ENCODE results near the gene WDR70.
"Not testable (repeated sequence)": the region's sequence is repeated elsewhere in the genome, so short reads cannot be mapped to it uniquely, and the experiment has no call there.

WDR70 gene

GRCh38 chr5:37571985-37572384 is 192.9 kb downstream of the WDR70 start:
- TF ChIP-seq, protein P1, sequence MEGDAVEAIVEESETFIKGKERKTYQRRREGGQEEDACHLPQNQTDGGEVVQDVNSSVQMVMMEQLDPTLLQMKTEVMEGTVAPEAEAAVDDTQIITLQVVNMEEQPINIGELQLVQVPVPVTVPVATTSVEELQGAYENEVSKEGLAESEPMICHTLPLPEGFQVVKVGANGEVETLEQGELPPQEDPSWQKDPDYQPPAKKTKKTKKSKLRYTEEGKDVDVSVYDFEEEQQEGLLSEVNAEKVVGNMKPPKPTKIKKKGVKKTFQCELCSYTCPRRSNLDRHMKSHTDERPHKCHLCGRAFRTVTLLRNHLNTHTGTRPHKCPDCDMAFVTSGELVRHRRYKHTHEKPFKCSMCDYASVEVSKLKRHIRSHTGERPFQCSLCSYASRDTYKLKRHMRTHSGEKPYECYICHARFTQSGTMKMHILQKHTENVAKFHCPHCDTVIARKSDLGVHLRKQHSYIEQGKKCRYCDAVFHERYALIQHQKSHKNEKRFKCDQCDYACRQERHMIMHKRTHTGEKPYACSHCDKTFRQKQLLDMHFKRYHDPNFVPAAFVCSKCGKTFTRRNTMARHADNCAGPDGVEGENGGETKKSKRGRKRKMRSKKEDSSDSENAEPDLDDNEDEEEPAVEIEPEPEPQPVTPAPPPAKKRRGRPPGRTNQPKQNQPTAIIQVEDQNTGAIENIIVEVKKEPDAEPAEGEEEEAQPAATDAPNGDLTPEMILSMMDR (IDR thresholded peaks at IDR 0.05; ENCODE audit: low read depth, low read length), result no peak
- no peak overlapping the region for H3K4me3 ChIP-seq (replicated peaks in 1 of 2; ENCODE audit: low read depth in 2 of 2, low read length in 2 of 2)
- DNase-seq (ENCODE audit: low read depth in 2 of 2), result no peak

DNA sequence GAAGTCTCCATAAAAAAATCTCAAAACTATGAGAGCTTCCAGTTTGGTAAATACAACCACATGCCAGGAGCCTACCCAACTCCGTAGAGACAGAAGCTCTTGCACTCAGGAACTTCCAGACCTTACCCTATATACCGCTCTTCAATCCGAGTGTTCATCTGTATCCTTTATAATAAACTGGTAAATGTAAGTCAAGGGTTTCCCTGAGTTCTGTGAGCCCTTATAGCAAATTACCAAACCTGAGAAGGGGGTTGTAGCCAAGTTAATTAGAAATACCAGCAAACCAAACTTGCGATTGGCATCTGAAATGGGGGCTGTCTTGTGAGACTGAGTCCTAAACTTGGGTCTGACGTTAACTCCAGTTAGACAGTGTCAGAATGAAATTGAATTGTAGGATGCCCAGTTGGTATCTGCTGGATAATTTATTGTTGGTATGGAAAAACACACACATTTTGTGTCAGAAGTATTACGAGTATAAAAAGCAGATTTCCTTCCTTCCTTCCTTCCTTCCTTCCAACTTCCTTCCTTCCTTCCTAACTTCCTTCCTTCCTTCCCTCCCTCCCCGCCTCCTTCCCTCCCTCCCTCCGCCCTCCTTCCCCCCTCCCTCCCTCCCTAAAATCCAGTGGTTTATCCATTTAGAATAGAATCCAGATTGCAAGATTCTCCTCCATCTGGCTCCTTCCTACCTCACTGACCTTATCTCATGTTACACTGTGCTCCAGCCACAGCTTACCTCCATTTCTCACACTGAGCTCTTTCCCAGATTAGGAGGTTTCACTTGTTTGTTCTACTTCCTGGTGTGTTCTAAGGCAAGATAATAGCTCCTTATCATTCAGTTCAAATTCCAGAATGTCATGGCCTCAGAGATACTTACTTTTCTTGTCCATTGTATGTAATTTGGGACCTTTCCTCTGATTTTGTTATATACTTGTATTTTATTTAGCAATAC is 196.7 kb downstream of the WDR70 start:
- DNase-seq (ENCODE audit: low read depth in 2 of 2), result no peak
- TF ChIP-seq, protein P1 (IDR thresholded peaks at IDR 0.05; ENCODE audit: low read depth, low read length), result no peak
- H3K4me3 ChIP-seq (replicated peaks in 1 of 2; ENCODE audit: low read depth in 2 of 2, low read length in 2 of 2), result no peak overlapping the region

DNA sequence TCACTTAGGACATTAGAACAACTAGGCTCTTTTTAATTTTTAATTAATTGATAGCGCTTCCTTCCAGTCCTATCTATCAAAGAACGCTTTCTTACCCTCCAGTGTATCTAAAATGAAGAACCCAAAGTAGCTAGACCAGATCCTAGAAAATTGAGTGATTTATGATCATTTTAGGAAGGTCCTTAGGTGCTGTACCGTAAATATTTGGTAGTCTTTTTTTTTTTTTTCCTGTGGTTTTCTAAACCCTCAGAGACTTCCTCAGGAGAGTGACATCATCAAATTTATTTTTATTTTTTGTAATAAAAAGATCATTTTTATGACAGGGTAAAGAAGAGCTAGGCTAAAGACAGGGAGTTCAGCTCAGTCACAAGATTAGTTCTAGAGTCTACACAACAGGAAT is 197.4 kb downstream of the WDR70 start:
- TF ChIP-seq, protein P1 (IDR thresholded peaks at IDR 0.05; ENCODE audit: low read depth, low read length), result no peak
- no peak overlapping the region for H3K4me3 ChIP-seq (replicated peaks in 1 of 2; ENCODE audit: low read depth in 2 of 2, low read length in 2 of 2)
- DNase-seq (ENCODE audit: low read depth in 2 of 2), result no peak

DNA sequence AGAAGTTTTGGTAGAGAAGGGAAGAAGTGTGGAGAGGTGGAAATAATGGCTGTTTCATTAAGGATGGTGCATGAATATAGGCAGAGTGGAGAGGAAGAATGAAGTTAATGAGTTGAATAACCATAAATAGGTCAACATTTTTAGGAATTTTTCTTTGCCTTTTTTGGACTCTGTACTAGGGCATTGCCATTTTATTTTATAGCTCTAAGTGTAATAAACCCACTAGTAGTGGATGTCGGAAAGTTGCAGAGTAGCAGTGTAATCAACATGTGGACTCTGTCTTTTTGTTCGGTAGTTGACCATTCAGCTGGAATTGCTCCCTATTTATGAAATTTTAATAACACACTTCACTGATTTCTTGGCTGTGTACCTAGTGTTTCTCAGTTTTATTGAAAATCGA is 199.1 kb downstream of the WDR70 start:
- no peak for DNase-seq (ENCODE audit: low read depth in 2 of 2)
- H3K4me3 ChIP-seq (replicated peaks in 1 of 2; ENCODE audit: low read depth in 2 of 2, low read length in 2 of 2), result no peak overlapping the region
- TF ChIP-seq, protein P1 (IDR thresholded peaks at IDR 0.05; ENCODE audit: low read depth, low read length), result no peak

DNA sequence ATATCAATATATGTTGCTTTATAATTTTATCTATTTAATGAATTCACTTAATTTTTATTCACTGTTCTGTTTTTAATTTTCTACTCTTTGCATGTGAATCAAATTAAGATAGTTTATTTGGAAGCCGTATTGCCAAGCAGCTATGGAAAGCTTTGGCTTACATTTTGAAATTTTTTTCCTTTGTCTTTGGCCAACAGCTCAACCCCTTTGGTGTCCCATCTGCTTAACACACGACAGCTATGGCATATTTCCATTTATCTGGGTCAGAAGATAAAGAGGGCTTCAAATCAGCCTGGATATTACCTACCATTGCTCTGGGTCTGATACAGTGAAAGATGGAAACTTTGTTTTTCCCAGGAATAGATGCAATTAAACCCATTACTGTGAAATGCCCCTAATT is 201.0 kb downstream of the WDR70 start:
- no peak overlapping the region for H3K4me3 ChIP-seq (replicated peaks in 1 of 2; ENCODE audit: low read depth in 2 of 2, low read length in 2 of 2)
- TF ChIP-seq, protein P1 (IDR thresholded peaks at IDR 0.05; ENCODE audit: low read depth, low read length), result no peak
- DNase-seq (ENCODE audit: low read depth in 2 of 2), result no peak

GRCh38 chr5:37582202-37582601 is 203.1 kb downstream of the WDR70 start:
- TF ChIP-seq, protein P1 (IDR thresholded peaks at IDR 0.05; ENCODE audit: low read depth, low read length), result no peak

GRCh38 chr5:37593292-37593691 is 214.2 kb downstream of the WDR70 start:
- H3K4me3 ChIP-seq (replicated peaks in 1 of 2; ENCODE audit: low read depth in 2 of 2, low read length in 2 of 2); DNase-seq (ENCODE audit: low read depth in 2 of 2): not testable (repeated sequence)

More at GRCh38 chr5:37582202-37582601, 203.1 kb downstream of the WDR70 start:
- no peak overlapping the region for H3K4me3 ChIP-seq (replicated peaks in 1 of 2; ENCODE audit: low read depth in 2 of 2, low read length in 2 of 2)
- no peak for DNase-seq (ENCODE audit: low read depth in 2 of 2)

DNA sequence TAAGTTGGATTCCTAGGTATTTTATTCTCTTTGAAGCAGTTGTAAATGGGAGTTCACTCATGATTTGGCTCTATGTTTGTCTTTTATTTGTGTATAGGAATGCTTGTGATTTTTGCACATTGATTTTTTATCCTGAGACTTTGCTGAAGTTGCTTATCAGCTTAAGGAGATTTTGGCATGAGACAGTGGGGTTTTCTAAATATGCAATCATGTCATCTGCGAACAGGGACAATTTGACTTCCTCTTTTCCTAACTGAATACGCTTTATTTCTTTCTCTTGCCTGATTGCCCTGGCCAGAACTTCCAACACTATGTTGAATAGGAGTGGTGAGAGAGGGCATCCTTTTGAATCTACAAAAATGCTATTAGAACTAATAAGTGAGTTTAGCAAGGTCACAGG is 215.7 kb downstream of the WDR70 start:
- not testable (repeated sequence) for DNase-seq (ENCODE audit: low read depth in 2 of 2); H3K4me3 ChIP-seq (replicated peaks in 1 of 2; ENCODE audit: low read depth in 2 of 2, low read length in 2 of 2)
